HG03066 (cell line): ENCODE data around the gene PLAAT2.
"Not testable (repeated sequence)": the region's sequence is repeated elsewhere in the genome, so short reads cannot be mapped to it uniquely, and the experiment has no call there.

Source experiments
- ATAC-seq: cut with Tn5 transposase; IDR thresholded peaks from one replicate; pipeline ENCODE4 v1.9.1; 2021; ENCODE audit warnings: low read depth; ENCODE audit not compliant: unreplicated experiment

Gene PLAAT2

GRCh38 chr11:63551091-63551888 lies 11.9 kb downstream of the PLAAT2 start:
- no peak for ATAC-seq

DNA sequence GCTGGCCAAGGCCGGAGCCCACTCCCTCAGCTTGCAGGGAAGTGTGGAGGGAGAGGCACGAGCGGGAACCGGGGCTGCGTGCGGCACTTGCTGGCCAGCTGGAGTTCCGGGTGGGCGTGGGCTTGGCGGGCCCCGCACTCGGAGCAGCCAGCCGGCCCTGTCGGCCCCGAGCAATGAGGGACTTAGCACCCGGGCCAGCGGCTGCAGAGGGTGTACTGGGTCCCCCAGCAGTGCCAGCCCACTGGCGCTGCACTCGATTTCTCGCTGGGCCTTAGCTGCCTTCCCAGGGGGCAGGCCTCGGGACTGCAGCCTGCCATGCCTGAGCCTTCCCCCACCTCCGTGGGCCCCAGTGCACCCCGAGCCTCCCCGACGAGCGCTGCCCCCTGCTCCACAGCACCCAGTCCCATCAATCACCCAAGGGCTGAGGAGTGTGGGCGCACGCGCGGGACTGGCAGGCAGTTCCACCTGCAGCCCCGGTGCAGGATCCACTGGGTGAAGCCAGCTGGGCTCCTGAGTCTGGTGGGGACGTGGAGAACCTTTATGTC lies 13.0 kb downstream of the PLAAT2 start:
- not testable (repeated sequence) for ATAC-seq

- no peak for ATAC-seq
Observed at GRCh38 chr11:63549411-63549810, 13.8 kb downstream of the PLAAT2 start.

GRCh38 chr11:63548178-63548577 lies 15.0 kb downstream of the PLAAT2 start:
- ATAC-seq: no peak

- ATAC-seq: no peak
Observed at GRCh38 chr11:63547061-63547460, 16.1 kb downstream of the PLAAT2 start.

- ATAC-seq: no peak
Observed at GRCh38 chr11:63543711-63544110, 19.5 kb downstream of the PLAAT2 start.

DNA sequence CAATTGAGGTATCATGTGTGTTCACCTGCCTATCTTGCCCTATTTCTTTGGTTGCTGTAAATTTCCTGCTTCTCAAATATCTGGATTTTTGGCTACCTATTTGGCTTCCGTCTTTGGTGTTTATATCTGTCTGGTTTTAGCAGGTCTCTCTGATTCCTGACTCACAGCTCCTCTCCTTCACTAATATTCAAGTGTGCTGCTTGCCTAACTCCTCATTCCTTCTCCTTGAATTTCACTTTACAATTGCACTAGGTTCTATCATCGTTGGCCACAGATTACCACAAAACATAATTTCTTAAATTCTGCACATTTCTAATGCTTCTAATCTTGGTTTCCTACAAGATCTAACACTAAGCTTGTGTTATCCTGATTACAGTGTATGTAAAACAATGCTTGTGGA lies 20.7 kb downstream of the PLAAT2 start:
- ATAC-seq: not testable (repeated sequence)

GRCh38 chr11:63537293-63538101 lies 25.7 kb downstream of the PLAAT2 start:
- ATAC-seq: no peak

GRCh38 chr11:63536669-63537292 lies 26.4 kb downstream of the PLAAT2 start, which contains the start of gene PLAAT4:
PLAAT4 (plus strand) TSS chr11:63536808; CDS start chr11:63536869, 61 bp downstream.
- no peak for ATAC-seq

- no peak for ATAC-seq
Observed at GRCh38 chr11:63535734-63536133, 27.4 kb downstream of the PLAAT2 start.

GRCh38 chr11:63534895-63535461 lies 28.2 kb downstream of the PLAAT2 start:
- ATAC-seq: no peak

DNA sequence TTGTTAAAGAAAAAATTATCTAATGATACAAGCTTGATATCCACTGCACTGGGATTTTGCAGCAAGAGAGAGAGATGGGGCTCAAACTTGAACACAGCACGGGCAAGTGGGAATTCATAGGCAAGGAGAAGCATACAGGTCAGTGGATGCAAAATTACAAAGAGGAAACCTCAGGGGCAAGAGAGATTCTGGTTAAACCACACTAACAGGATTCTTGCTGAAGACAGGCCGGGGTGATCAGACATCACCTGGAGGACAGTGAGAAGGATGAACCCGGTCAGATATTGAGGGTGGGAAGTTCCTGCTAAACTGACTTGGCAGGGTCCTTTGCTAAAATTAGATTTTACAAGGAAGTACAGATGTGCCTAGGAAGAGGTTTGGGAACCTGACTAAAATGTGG lies 29.1 kb downstream of the PLAAT2 start:
- no peak for ATAC-seq

GRCh38 chr11:63532799-63533475 lies 30.2 kb downstream of the PLAAT2 start:
- ATAC-seq: no peak

GRCh38 chr11:63532117-63532516 lies 31.1 kb downstream of the PLAAT2 start:
- no peak for ATAC-seq

- not testable (repeated sequence) for ATAC-seq
Observed at GRCh38 chr11:63531074-63531792, 31.9 kb downstream of the PLAAT2 start.

- ATAC-seq: no peak
Observed at GRCh38 chr11:63530021-63530420, 33.2 kb downstream of the PLAAT2 start.

DNA sequence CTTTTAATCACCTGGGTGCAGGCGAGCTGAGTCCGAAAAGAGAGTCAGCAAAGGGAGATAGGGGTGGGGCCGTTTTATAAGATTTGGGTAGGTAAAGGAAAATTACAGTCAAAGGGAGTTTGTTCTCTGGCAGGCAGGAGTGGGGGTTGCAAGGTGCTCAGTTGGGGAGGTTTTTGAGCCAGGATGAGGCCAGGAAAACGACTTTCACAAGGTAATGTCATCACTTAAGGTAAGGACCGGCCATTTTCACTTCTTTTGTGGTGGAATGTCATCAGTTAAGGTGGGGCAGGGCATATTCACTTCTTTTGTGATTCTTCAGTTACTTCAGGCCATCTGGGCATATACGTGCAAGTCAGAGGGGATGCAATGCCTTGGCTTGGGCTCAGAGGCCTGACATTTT lies 33.8 kb downstream of the PLAAT2 start:
- not testable (repeated sequence) for ATAC-seq

- ATAC-seq: not testable (repeated sequence)
Observed at GRCh38 chr11:63528729-63529278, 34.4 kb downstream of the PLAAT2 start.

DNA sequence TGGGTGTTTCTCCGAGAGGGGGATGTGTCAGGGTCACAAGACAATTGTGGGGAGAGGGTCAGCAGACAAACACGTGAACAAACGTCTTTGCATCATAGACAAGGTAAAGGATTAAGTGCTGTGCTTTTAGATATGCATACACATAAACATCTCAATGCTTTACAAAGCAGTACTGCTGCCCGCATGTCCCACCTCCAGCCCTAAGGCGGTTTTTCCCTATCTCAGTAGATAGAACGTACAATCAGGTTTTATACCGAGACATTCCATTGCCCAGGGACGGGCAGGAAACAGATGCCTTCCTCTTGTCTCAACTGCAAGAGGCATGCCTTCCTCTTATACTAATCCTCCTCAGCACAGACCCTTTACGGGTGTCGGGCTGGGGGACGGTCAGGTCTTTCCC lies 35.0 kb downstream of the PLAAT2 start:
- ATAC-seq: not testable (repeated sequence)
